GM18868 (cell line): ENCODE measurements around the gene YIPF3.
"Not testable (repeated sequence)": the region's sequence is repeated elsewhere in the genome, so short reads cannot be mapped to it uniquely, and the experiment has no call there.

Experiments used
- ATAC-seq: cut with Tn5 transposase; IDR thresholded peaks from one replicate; pipeline ENCODE4 v1.9.1; 2021; ENCODE audit warnings: mild to moderate bottlenecking, moderate library complexity; ENCODE audit not compliant: unreplicated experiment

YIPF3 gene

DNA sequence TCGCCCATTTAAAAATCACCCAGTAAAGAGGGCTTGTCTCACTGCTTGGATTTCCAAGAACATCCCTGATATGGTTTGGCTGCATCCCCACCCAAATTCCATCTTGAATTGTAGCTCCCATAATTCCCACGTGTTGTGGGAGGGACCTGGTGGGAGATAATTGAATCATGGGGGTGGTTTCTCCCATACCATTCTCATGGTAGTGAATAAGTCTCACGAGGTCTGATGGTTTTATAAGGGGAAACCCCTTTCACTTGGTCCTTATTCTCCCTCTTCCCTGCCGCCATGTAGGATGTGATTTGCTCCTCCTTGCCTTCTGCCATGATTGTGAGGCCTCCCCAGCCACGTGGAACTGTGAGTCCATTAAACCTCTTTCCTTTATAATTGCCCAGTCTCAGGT is 49.5 kb downstream of the YIPF3 start:
- not testable (repeated sequence) for ATAC-seq

DNA sequence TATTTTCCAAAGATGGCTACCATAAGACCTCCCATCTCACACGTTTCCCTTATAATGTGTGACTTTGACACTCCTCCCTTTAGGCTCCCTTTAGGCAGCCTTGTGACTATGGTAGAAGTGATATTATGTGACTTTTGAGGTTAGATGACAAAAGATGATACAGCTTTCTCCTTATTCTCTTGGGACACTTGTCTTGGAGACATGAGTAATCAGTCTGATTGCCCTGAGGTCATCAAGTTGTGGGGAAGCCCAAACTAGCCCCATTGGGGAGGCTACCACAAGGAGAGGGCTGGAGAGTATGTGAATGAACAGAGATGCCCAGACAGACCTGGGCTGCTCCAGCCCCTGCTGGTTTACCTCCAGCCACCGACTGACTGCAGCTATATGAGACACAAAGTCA is 50.8 kb downstream of the YIPF3 start:
- no peak for ATAC-seq

DNA sequence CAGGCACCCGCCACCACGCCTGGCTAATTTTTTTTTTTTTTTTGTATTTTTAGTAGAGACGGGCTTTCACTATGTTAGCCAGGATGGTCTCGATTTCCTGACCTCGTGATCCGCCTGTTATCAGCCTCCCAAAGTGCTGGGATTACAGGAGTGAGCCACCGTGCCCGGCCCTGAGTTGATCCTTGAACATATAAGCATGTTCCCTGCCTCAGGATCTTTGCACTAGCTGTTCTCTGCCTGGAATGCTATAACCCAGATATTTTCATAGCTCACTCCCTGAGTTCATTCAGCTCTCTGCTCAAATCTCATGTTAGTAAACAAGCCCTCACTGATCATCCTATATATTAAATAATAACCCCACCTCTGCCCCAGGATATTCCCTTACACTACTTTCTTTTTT is 52.4 kb downstream of the YIPF3 start:
- ATAC-seq: no peak

DNA sequence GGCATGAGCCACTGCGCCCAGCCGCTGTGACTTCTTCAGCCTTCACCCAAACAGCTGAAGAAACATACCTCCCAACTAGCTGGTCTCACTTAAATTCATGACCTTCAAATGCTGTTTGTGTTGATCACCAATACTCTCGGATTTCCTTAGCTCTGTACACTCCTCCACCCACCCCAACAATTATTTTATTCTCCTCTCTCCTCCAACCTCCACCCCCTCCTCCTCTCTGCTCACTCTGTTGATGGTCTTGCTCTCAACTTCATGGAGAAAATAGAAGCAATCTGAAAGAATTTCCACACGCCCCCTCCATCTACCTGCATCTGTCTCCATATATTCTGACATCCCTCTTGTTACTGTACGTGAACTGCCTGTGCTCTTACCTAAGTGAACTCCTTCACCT is 54.8 kb downstream of the YIPF3 start:
- ATAC-seq: no peak
